ENCODE results near the gene FYN.

FYN gene

DNA sequence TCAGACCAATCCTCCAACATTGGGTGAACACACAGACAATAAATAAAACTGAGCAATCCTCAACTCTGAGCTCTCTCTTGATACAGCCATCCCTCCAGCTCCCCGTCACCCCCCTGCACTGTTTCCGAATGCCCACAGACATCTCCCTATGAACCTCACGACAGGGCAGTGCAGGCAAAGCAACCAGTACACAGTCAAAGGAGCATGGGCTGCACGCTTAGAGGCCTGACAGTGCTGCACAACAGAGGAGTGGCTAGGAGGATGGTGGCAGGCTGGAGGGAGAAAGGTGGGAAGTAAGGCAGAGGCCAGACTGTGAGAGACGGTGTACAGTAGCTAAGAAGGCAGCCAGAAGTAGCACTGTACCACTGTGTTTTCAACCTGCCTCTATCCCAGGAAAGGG lies 24.0 kb downstream of the FYN start:
- Histone ChIP-seq H3K27me3 (ENCODE audit: insufficient read depth, poor library complexity, severe bottlenecking) (no peaks in the 10 kb centered on the region), H3K4me1 (ENCODE audit: insufficient read depth, poor library complexity, severe bottlenecking) (no peaks in the 10 kb centered on the region), H3K9me3 (ENCODE audit: severe bottlenecking) (no peaks in the 10 kb centered on the region), H3K27ac (ENCODE audit: poor library complexity, severe bottlenecking) (no peak overlapping the region), H3K36me3 (ENCODE audit: low read depth) (no peaks in the 10 kb centered on the region), H3K4me3 (ENCODE audit: severe bottlenecking) (no peak overlapping the region)
- no peak for ATAC-seq (ENCODE audit: low read depth)
- DNase-seq (ENCODE audit: low spot score): no peak
- TF ChIP-seq, protein P1, sequence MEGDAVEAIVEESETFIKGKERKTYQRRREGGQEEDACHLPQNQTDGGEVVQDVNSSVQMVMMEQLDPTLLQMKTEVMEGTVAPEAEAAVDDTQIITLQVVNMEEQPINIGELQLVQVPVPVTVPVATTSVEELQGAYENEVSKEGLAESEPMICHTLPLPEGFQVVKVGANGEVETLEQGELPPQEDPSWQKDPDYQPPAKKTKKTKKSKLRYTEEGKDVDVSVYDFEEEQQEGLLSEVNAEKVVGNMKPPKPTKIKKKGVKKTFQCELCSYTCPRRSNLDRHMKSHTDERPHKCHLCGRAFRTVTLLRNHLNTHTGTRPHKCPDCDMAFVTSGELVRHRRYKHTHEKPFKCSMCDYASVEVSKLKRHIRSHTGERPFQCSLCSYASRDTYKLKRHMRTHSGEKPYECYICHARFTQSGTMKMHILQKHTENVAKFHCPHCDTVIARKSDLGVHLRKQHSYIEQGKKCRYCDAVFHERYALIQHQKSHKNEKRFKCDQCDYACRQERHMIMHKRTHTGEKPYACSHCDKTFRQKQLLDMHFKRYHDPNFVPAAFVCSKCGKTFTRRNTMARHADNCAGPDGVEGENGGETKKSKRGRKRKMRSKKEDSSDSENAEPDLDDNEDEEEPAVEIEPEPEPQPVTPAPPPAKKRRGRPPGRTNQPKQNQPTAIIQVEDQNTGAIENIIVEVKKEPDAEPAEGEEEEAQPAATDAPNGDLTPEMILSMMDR (IDR thresholded peaks at IDR 0.05; ENCODE audit: poor library complexity, severe bottlenecking): no peak

DNA sequence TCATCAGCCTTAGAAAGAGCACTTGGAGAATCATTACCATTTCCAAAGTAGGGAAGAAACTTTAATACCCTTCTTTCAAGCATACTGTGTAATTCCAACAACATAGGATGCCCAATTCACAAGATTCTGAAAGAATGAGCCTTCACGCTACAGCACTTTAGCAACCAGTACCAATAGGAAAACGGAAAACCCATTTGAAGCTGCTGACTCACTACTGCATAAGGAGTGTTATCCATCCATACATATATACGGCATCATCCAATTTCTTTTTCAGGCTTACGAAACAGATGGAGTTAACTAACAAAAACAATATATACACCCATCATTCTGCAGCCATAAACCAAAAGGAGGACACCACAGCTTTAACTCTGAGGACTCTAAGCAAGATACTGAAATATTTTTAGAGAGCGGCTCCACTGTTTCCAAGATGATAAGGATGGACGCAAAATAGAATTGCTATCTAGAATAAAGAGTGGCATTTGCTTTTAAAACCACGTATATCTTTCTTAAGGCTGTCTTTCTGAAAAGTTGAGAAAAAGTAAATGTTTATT lies 24.9 kb downstream of the FYN start:
- Histone ChIP-seq H3K9me3 (ENCODE audit: severe bottlenecking) (no peaks in the 10 kb centered on the region), H3K27ac (ENCODE audit: poor library complexity, severe bottlenecking) (no peak overlapping the region), H3K4me1 (ENCODE audit: insufficient read depth, poor library complexity, severe bottlenecking) (no peaks in the 10 kb centered on the region), H3K27me3 (ENCODE audit: insufficient read depth, poor library complexity, severe bottlenecking) (no peaks in the 10 kb centered on the region), H3K36me3 (ENCODE audit: low read depth) (no peaks in the 10 kb centered on the region), H3K4me3 (ENCODE audit: severe bottlenecking) (no peak overlapping the region)
- DNase-seq (ENCODE audit: low spot score) (no peak), ATAC-seq (ENCODE audit: low read depth) (no peak)
- TF ChIP-seq, protein P1 (IDR thresholded peaks at IDR 0.05; ENCODE audit: poor library complexity, severe bottlenecking): no peak

DNA sequence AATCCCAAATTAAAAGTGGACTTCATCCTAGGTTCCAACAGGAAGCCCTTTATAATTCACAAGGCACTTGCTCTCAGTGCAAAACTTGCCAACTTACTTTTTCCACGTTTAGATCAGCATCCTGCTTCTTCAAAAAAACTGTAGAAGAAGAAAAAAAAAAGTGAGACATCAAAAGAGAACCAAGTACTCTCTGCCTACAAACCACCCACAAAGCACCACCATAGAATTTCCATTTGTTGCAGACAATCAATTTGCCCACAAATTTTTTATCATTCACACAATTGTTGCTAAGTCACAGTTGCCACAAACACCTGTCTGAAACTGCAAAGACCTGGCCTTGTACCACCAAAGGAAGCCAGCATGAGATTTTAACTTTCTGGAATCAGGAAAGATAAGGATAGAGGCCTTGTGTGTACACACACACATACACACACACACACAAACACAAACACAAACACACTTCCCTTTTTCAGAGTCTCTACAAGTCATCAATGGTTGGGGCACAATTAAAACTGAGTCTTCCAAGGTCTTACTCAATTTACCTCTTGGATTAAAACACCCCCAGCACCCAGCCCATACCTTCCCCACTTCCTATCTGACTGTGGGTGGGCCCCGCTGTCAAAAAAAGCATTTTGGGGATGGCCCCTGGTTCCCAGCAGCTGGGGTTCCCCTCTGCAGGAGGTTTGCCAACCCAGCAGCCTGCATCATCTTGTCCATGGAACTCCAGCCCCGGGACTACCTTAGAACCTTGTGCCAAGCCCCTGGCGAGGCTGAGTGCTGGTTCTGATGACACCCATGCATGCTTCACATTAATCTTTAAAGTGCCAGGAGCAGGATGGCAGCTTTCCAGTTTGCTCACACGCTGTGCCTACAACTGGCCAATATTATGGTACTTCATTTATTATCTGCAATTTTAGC lies 26.5 kb downstream of the FYN start:
- no peaks in the 10 kb centered on the region for H3K9me3 ChIP-seq (ENCODE audit: severe bottlenecking)
- TF ChIP-seq, protein P1 (IDR thresholded peaks at IDR 0.05; ENCODE audit: poor library complexity, severe bottlenecking): no peak
- H3K36me3 ChIP-seq (ENCODE audit: low read depth): no peaks in the 10 kb centered on the region
- ATAC-seq (ENCODE audit: low read depth) (no peak), DNase-seq (ENCODE audit: low spot score) (no peak)
- no peak overlapping the region for H3K27ac ChIP-seq (ENCODE audit: poor library complexity, severe bottlenecking)
- H3K4me3 ChIP-seq (ENCODE audit: severe bottlenecking): no peak overlapping the region
- no peaks in the 10 kb centered on the region for H3K27me3 ChIP-seq (ENCODE audit: insufficient read depth, poor library complexity, severe bottlenecking)
- no peaks in the 10 kb centered on the region for H3K4me1 ChIP-seq (ENCODE audit: insufficient read depth, poor library complexity, severe bottlenecking)

DNA sequence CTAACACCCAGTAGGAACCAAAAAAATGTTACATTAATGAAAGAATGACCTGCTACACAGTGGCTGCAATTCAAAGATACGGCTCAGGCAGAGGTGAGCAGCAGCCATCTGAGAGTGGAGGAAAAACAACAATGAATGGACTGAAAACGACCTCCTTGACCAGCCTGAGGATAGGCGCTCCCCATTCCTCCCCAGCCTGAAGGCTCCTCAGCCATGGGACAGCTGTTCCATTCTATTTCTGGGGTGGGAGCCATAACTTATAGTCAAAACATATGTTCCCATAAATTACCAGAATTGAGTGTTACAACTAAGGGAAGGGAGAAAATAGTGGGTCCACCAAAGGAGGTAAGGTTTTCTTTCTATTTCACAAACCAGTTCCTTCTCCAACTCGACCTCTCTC lies 27.2 kb downstream of the FYN start:
- no peaks in the 10 kb centered on the region for H3K9me3 ChIP-seq (ENCODE audit: severe bottlenecking)
- H3K27ac ChIP-seq (ENCODE audit: poor library complexity, severe bottlenecking): no peak overlapping the region
- H3K4me3 ChIP-seq (ENCODE audit: severe bottlenecking): no peak overlapping the region
- H3K36me3 ChIP-seq (ENCODE audit: low read depth): no peaks in the 10 kb centered on the region
- no peaks in the 10 kb centered on the region for H3K4me1 ChIP-seq (ENCODE audit: insufficient read depth, poor library complexity, severe bottlenecking)
- DNase-seq (ENCODE audit: low spot score): no peak
- no peaks in the 10 kb centered on the region for H3K27me3 ChIP-seq (ENCODE audit: insufficient read depth, poor library complexity, severe bottlenecking)
- TF ChIP-seq, protein P1 (IDR thresholded peaks at IDR 0.05; ENCODE audit: poor library complexity, severe bottlenecking): no peak
- no peak for ATAC-seq (ENCODE audit: low read depth)

DNA sequence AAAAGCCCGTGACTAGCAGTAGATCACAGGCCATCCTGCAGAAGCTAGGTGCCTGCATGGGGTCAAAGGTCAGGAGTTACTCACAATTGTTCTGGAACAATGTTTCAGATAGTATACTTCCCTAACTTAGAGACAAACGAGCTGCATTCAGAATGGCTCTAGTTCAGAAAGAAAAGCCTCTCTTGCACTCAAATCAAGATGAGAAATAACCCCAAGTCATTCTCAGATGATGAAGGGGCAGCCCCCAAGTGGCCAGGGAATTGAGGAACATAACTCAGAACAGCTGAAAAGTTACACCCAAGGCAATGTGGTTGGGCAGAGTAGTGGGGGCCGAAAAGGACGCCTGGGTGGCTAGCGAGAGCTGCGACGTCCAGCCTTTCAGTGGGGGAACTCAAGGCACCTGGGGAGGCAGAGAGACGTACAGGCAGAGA lies 27.8 kb downstream of the FYN start:
- TF ChIP-seq, protein P1 (IDR thresholded peaks at IDR 0.05; ENCODE audit: poor library complexity, severe bottlenecking): no peak
- no peaks in the 10 kb centered on the region for H3K9me3 ChIP-seq (ENCODE audit: severe bottlenecking)
- no peak overlapping the region for H3K27ac ChIP-seq (ENCODE audit: poor library complexity, severe bottlenecking)
- no peaks in the 10 kb centered on the region for H3K36me3 ChIP-seq (ENCODE audit: low read depth)
- no peak overlapping the region for H3K4me3 ChIP-seq (ENCODE audit: severe bottlenecking)
- ATAC-seq (ENCODE audit: low read depth) (no peak), DNase-seq (ENCODE audit: low spot score) (no peak)
- no peaks in the 10 kb centered on the region for H3K27me3 ChIP-seq (ENCODE audit: insufficient read depth, poor library complexity, severe bottlenecking)
- H3K4me1 ChIP-seq (ENCODE audit: insufficient read depth, poor library complexity, severe bottlenecking): no peaks in the 10 kb centered on the region

Measured in RWPE2 (cell line).